Activated T-cell treated with anti-CD3 and anti-CD28 coated beads for 48 hours (primary cell): Measurements from ENCODE around the gene LRRC36.
A peak's percentile ranks its signal among the peaks of the same experiment; 100 is the strongest.

ENCODE experiments used
- DNase-seq: peaks from one replicate; pipeline ENCODE4 v3.0.0-alpha.2; 2020; ENCODE audit warnings: low read depth

The LRRC36 gene

DNA sequence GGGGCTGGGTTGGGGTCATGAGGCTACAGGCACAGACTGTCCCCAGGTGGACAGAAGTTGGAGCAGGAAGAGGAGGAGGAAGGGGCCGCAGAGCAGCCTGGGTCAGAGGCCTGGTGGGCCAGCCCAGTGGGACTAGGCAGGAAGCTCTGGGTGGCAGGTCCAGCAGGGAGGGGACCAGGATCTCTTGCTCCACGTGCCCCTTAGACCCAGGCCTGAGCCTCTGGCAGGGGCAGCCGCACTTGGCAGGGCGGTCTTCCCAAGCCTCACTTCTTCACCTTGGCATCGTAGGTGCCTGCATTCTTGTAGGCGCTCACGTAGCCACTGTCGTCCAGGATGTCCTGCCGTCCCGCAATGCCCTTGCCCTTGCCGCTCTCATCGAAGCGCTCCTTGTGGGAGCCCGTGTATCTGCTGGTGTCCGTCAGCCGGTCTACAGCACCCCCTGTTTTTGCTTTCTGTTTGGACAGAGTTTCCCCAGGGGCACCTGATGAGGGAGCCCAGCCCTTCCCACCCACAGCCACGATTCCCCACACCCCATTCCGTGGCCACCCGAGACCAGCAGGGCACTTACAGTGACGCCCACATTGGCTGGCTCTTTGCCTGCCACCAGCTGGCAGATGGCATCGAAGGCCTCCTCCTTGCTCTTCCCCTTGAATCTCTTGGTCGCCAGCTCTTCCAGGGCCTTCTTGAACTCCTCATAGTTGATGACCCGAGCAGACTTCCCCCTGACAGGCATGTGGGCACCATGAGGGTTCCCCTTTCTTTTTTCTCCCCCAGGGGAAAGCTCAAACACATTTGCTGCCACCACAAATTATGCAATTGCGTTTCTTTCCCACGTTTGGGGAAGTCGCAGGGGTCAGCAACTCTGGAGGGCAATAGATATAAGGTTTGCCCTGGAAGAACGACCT lies 63.5 kb downstream of the LRRC36 start:
- no peak for DNase-seq

DNA sequence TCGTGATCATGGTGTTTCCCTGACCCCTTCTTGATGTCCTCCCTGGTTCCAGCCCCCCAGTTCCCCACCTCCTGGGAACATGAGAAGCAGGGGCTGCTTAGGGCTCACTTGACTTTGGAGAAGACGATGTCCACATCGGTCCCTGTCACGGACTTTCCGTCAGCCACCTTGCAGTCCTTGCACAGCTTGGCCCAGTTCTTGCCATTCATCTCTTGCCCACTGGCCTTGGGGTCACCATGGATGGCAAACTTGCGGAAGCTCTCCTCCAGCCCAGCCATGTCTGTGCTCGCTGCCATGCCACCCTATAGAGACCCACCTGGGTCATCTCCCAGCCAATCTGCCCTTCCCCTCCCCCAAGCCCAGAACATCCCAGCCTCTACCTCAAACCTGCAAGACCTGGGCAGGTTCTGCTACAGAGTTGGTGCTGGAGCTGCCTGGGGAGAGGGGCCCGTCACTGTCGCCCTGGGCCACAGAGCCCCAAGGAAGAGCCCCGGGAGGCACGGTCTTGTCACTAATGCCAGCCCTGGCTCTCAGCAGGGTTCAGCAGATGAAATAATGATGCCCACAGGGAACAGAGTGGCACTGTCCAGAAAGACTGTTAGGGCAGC lies 64.3 kb downstream of the LRRC36 start:
- no peak for DNase-seq

DNA sequence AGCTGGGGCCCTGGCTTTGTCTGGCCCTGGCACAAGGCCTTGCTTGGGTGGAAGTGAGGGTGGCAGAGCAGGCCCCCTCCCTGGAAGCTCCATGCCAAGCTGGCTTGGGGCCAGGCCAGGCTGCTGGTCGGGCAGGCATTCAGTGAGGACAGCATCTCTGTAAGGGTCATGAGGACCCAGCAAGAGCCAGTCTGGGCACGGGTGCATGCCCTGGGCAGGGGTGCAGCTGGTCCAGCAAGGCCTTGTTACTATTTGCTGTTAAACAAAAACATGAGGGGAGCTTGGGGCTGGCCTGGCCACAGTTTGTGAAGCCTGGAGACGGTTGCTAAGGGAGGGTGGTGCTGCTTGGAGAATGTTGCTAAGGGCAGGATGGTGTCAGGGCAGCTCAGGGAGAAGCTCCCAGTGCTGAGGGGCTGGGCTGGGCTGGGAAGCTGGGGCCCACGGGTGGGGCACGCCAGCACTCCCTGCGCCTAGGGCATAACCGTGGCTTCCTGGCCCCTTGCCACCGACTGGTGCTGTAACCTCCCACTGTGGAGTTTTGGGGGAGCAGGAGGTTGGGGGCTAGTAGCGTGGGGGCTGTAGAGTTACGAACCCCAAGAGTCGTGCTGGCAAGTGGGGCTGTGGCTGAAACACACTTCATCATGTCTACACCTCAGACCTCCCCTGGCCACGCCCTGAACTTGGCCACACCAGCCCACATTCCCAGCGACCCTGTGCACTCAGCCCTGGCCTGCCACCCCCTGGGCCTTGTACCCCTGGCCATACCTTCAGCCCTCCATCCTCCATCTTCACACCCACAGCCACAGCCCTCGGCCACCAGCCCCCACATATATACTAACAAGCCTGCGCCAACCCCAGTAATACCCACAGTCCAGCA lies 65.0 kb downstream of the LRRC36 start:
- DNase-seq: no peak

DNA sequence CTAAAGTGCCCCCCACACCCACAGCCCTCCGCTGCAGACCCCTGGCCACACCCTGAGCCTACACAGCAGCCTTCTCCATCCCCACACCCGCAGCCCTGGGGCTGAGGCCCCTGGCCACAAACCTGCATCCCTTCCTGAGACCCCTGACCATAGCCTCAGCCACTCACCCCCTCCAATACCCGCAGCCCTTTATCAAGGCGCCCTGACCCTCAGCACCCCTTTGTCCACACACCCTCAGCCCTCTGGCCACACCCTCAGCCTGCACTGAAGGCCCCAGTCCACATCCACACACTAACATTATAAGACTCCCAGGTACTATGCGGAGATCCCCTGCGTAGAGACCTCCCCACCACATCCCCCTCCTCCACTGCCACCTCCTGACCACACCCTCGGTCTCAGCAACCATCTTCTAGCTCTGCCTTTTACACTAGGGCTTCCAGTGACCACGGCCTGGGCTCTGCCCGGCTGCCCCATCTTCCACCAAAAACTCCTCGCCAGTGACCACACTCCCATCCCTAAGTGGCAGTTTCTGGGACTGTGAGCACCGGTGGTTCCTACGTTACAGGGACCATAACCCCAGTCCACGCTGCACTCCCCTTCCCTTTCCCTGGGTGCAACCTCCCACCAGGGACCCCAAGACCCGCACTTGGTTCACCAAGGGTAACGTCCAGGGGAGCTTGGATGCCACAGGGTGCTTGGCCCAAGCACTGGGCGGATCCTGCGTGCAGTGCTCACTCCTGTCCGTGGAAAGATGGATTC lies 65.9 kb downstream of the LRRC36 start:
- no peak for DNase-seq

DNA sequence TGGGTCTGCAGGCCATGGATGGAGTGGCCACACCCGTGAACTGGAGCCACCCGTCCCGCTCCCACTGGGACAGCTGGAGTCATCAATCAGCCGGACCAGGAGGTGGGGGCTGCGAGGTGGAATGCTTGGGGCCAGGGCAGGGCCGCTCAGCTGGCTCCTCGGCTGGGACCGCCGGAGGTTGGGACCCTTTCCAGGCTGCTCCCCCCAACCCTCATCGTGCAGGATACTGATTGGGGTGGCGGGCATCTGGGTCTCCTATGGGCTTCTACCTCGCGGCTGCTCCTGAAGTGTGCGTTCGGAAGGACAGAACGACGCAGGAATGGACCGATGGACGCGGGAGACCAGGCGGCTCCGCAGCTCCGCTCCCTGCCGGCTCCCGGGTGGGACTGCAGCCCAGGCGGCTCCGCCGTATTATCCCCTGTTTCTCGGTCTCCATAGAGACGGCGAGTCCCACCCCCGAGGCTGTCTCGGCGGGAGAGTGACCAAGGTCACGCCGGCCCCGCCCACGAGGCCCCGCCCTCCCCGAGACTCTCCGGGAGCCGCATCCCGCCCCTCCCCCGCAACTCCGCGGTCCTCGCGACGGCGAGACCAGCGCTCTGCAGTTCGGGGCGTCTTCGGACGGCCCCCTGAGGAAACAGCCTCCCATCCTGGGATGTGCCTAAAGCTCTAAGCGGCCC lies 66.6 kb downstream of the LRRC36 start, which contains the start of gene TPPP3:
Gene TPPP3 (minus strand): TSS at position 388 of the 677 bp plus-strand sequence. CDS start 2,387 bp downstream, outside the sequence.
- DNase-seq: peak; percentile 53

DNA sequence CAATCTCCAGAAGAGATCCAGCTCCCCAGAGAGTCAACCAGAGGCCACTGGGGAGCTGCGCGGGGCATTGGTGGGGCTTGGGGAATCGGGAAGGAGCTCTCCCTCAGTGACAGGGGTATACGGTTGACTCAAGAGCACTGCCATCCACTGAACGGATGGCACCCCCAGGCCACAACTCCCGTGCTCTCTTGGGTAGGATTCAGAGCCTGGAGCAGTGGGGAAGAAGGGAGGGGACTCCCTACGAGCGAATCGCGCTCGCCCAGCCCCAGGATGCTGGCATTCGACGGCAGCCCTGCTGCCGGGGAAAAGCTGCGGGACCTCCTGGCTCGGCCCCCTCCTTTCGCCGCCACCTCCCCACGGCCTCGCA lies 67.2 kb downstream of the LRRC36 start:
- DNase-seq: no peak

DNA sequence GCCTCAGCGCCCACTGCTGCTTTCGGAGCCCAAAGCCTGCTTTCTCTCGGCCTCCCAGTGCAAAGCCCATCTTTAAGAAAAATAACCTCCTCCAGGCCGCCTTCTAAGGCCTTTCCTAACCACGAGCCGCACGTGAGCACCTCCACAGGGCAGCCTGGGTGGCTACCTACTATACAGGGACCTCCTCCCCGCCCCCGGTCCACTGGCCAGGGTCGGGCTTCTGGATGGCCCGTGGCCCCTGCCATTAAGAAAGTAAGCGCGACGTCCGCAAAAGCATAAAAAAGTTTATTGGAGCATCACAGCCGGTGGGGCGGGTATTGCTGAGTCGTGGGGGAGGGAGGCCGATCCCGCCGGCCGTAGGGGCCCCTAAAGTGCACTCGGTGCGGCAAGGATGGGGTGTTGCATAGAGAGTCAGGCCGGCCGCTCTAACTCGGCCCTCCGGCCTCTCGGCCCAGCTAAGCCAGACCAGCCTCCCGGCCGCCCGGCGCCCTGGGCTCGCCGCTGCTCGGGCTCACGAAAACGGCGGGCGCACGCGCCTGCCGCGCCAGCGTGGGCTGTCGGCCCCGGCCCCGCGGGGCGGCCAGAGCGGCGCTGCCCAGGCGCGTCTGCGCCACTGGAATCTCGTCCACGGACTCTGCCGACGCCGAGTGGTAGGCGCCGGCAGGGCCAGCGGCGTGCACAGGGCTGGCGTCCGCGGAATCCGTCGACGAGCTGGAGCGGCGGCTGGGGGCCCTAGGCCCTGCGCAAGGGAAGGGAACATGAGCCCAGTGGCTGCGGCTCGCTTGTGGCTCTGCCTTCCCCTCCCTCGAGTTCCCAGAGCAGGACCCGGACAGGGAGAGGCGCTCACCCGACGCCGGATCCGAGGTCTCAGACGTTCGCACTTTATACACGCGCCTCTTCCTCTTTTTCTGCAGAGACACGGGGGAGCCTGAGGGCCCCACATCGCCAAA lies 67.8 kb downstream of the LRRC36 start:
- no peak for DNase-seq

DNA sequence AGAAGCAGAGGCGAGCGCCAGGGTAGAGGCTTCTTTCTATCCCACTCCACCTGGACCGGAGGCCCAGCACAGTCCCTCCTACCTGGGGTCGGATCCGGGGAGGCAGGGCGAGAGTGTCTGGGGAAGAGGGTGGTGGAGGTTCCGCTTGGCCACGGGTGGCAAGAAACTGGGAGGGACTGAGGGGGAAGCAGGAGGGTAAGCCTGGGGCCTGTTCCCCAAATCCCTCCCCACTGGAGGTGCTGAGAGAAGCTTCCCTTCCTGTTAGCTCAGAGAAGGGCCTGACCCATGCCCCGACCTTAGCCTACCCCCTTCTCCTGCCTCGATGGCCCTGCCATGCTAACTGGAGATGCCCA lies 68.5 kb downstream of the LRRC36 start:
- no peak for DNase-seq

DNA sequence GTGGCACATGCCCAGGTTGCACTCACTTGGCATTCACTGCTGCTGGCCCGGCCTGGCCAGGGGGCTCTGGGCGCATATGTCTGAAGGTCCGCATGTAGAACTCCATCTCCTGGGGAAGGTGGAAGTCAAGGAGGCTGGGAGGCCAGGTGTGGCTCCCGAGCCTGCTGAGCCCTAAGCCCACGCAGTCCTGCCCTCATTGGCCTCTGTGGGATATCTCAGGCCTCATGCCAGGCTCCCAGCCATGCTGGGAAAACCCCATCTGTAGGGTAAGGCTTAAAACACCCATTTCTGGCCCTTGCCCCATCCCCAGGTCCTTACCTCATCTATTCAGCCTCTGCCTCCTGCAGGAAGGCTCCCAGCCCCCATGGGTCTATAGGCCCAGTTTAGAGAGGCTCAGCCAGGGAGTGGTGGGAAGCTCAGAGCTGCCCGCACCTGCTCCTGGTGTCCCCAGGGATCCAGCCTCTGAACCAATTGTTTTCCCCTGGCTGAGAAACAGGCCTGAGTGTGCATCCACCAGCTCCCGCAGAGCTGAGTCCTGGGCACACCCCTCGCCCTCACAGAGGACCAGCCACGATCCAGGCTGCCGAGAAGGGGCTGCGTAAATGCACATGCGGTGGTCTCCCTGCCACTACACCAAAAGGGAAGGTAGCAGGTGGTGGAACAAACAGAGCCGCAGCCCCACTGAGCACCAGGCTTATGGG lies 69.0 kb downstream of the LRRC36 start:
- no peak for DNase-seq

DNA sequence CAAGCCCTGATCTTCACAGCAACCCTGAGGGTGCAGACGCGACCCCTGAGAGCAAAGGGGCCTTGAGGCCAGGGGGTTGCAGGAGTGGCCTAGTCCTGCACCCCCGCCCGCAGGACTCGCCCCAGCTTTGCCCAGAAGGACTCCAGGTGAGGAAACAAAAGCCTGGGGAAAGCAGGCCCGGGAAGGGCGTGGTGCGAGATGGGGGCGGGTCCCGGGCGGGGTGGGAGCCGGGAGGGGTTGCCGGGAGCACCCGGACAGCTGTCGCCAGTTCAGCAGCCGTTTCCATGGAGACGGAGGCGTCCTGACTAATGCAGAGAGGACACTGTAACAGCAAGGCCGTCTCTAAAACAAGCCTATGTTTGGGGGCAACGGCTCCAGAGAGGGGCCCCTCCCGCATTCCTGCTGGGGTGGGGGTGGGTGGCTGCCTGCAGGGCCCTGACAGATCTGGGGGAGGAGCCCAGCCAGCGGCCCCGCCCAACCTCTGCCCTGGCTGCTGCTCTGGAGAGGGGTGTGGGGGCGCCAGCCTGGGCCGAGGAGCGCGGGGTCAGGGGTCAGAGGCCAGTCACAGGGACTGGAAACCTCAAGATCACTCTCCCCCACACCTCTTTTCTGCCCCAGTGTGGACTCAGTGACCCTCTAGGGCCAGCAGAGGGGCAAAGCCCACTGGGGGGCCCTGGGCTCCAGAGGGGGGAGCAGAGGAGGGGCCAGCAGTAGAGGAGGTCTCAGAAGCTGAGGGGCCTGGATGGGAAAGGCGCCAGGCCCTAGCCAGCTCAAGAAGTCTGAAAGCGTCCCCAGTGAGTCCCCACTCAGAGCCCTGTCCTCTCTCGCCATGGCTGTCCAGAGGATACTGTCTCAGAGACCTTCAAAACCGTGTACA lies 69.8 kb downstream of the LRRC36 start:
- no peak for DNase-seq

DNA sequence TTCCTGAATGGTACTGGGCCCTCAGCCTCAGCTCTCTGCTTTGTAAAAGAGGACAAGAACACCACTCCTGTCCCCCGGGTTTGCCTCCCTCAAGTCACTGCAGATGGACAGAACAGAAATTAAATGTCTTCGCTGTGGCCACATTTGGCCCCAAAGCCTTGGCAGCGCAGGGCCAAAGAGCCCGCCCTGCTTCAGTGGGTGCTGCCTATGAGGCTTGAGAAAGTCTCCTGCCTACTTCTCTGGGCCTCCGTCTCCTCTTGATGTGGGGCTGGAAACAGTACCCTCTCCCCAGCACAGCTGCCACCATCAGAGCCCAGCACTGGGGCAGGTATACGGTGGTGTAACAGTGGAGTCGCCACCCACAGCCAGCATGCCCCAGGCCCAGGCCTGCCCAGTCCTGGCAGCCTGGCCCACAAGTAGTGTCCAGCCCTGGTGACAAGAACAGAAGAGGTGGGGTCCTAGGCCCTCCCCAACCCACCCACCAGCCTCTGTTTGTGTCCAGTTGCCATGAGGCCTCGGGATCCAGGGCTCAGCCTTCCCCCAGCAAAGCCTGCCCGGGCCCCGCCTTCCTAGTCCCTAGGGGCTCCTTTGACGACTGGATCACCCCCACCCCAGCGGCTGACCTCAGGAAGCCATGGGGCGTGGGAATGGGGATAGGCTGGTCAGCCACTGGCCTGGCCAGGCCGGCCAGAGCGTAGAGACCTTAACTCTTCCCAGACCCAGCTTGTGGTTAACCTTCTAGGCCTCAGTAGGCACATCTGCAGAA lies 70.6 kb downstream of the LRRC36 start:
- DNase-seq: no peak

DNA sequence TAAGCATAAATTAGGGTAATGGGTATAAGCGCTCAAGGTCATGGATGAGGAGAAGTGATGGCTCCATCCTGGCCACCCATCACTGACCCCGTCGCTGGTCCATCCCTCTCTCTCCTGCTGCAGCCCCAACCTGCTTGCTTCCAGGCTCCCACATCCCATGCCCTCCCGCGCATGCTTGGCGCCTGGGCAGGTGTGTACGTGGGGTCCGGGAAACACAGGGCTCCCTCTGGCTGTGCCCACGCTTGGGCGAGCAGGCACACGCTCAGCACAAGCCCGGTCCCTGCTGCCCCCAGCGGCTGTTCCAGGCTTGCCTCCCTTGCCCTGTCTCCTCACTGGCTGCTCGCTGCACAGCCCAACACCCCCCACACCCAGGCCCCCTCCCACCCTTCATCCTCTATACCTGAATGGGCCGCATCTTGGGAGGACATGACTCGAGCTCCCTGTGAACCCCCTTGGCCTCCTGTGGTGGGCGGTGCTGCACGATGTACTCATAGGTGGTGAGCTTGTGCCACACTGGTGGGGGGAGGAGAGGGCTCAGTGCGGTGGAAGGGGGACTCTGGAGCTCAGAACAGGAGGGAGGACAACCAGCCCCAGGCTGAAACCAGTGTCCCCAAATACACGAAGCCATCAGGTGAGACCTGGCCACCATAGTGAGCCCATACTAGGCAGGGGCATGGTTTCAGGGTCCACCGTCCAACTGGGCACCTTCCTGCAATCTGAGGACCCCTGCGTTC lies 71.4 kb downstream of the LRRC36 start:
- no peak for DNase-seq

DNA sequence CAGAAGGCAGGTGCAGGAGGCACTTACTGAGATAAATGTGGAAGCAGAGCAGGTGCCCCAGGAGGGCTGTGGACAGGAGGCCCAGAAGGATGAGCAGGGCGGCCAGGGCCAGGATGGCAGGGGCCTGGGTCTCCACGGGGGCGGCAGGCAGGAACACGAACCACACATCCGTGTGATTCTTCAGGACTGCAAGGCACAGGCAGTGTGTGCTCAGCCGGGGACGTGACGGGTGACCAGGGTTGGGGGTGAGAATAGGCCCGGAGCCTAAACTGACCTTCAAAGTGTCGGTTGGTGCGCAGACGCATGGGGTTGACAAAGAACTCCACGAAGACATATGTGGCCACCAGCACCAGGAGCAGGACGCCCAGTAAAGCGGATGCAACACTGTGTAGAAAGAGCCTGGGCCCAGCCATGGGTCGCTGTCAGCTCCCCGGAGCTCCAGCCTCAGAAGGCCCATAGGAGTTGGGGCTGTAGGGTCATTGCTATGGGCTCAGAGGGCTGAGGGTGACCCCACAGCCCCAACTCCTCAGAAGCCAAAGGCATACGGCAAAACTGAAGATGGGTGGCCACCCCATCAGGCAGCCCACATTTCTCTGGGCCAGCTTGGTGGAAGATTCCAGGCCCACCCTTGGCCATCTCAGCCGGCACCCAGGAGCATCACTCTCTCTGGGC lies 72.1 kb downstream of the LRRC36 start:
- no peak for DNase-seq

DNA sequence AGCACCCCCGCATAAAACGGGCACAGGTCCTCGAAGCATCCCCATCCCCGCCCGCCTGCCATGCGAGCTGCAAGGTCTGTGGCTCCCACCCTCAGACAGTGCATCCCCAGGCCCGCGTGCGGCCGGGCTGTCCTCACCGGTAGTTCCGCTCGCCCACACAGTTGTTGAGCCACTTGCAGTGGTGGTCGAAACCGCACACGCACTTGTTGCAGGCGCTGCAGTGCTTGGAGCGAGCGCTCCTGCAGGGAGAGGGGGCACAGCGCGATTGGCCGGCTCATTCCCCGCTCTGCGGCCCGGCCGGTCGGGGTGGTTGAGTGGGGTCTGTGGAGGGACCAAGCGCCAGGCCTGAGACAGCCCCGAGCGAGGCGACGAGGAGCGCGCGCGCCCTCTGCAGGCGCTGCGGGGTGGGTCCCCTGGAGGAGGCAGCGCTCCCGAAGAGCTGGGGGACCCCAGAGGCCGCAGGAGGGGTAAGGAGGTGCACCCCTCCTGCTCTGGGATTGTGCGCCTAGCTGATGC lies 72.7 kb downstream of the LRRC36 start:
- DNase-seq: peak; percentile 66

DNA sequence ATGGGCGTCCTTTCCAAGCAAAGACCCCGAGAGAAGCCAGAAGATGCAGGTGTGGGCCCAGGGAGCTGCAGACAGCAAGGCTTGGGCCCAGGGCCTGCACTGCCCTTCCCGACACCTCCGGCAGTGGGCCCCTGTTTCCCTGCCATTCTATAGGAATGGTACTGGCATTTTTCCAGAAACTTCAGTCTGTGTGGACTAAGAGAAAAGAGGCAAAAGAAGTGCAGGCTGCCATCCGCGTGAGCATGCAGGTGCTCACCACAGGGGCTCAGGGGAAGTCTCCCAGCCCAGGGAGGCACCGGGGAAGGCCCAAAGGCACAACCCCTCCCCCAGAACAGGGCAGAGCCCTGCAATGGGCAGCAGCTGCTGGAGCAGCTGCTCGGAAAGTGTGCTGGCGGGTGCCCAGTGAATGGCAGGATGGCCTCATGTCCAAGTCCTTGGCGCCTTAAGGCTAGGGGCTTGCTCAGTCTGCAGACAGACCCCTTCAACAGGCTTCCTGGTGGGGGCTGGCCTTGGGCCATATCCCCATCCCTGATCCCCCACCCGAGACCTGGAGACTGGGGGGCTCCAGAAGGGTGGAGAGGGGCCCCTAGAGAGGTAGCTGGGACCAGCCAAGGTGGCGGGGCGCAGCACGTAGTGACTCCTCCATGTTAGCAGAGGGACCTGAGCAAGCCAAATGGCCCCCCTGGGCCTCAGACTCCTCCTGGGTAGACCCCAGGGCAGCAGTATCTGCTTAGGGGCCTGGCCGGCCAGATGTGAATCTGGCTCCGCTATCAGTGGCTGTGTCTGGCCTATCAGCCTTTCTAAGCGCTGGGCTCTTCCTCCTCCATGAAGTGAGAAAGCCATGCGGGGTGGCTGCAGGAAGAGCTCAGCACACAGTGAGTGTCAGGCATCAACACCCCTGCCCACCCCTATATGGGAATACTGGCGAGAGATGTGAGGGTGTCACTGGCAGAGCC lies 73.4 kb downstream of the LRRC36 start:
- no peak for DNase-seq
